ENCODE measurements around the gene POU4F1.

The POU4F1 gene

GRCh38 chr13:78598116-78598781 lies 5.1 kb downstream of the POU4F1 start:
- H3K27me3 ChIP-seq (ENCODE audit: control insufficient read depth, low read length) = peaks cover 20% of the 10 kb centered on the region
- no peak overlapping the region for H3K27ac ChIP-seq (ENCODE audit: low read depth, low read length)
- H3K4me1 ChIP-seq (ENCODE audit: control insufficient read depth, low read length) = no peaks in the 10 kb centered on the region
- no peak overlapping the region for H3K4me2 ChIP-seq (ENCODE audit: low read length)
- no peak overlapping the region for H3K4me3 ChIP-seq (ENCODE audit: low read length)
- no peaks in the 10 kb centered on the region for H3K36me3 ChIP-seq (ENCODE audit: control insufficient read depth, low read length)
- no peaks in the 10 kb centered on the region for H3K79me2 ChIP-seq (ENCODE audit: control insufficient read depth, low read length)
- TF ChIP-seq CTCF (IDR thresholded peaks at IDR 0.05; ENCODE audit: low read depth, low read length, poor library complexity, severe bottlenecking) (no peak), EZH2phosphoT487 (IDR thresholded peaks at IDR 0.05; ENCODE audit: borderline replicate concordance, low read length) (no peak)
- H4K20me1 ChIP-seq (ENCODE audit: control insufficient read depth, insufficient read depth, low read depth, low read length) = no peaks in the 10 kb centered on the region
- H3K9me3 ChIP-seq (ENCODE audit: control insufficient read depth, insufficient read depth, low read length) = peaks cover 3% of the 10 kb centered on the region; the same call in 1 of the 2 replicates
- no peaks in the 10 kb centered on the region for H3F3A ChIP-seq (ENCODE audit: control insufficient read depth, insufficient read depth)
- H3K9me2 ChIP-seq (replicated peaks; ENCODE audit: control insufficient read depth, low read length) = no peaks in the 10 kb centered on the region

GRCh38 chr13:78597602-78597932 lies 5.8 kb downstream of the POU4F1 start:
- Histone ChIP-seq H4K20me1 (ENCODE audit: control insufficient read depth, insufficient read depth, low read depth, low read length) (no peaks in the 10 kb centered on the region), H3K36me3 (ENCODE audit: control insufficient read depth, low read length) (no peaks in the 10 kb centered on the region), H3F3A (ENCODE audit: control insufficient read depth, insufficient read depth) (no peaks in the 10 kb centered on the region), H3K4me3 (ENCODE audit: low read length) (no peak overlapping the region), H3K27ac (ENCODE audit: low read depth, low read length) (no peak overlapping the region), H3K27me3 (ENCODE audit: control insufficient read depth, low read length) (peaks cover 20% of the 10 kb centered on the region), H3K4me2 (ENCODE audit: low read length) (no peak overlapping the region), H3K79me2 (ENCODE audit: control insufficient read depth, low read length) (no peaks in the 10 kb centered on the region), H3K4me1 (ENCODE audit: control insufficient read depth, low read length) (no peaks in the 10 kb centered on the region), H3K9me3 (ENCODE audit: control insufficient read depth, insufficient read depth, low read length) (peaks cover 3% of the 10 kb centered on the region; the same call in 1 of the 2 replicates), H3K9me2 (replicated peaks; ENCODE audit: control insufficient read depth, low read length) (no peaks in the 10 kb centered on the region)
- no peak for TF ChIP-seq EZH2phosphoT487 (IDR thresholded peaks at IDR 0.05; ENCODE audit: borderline replicate concordance, low read length)
- no peak for TF ChIP-seq CTCF (IDR thresholded peaks at IDR 0.05; ENCODE audit: low read depth, low read length, poor library complexity, severe bottlenecking)

- Histone ChIP-seq H4K20me1 (ENCODE audit: control insufficient read depth, insufficient read depth, low read depth, low read length) (no peaks in the 10 kb centered on the region), H3K36me3 (ENCODE audit: control insufficient read depth, low read length) (no peaks in the 10 kb centered on the region), H3K9me2 (replicated peaks; ENCODE audit: control insufficient read depth, low read length) (no peaks in the 10 kb centered on the region), H3K79me2 (ENCODE audit: control insufficient read depth, low read length) (no peaks in the 10 kb centered on the region), H3K4me1 (ENCODE audit: control insufficient read depth, low read length) (no peaks in the 10 kb centered on the region), H3K4me2 (ENCODE audit: low read length) (no peak overlapping the region), H3K27ac (ENCODE audit: low read depth, low read length) (no peak overlapping the region), H3K9me3 (ENCODE audit: control insufficient read depth, insufficient read depth, low read length) (peaks cover 3% of the 10 kb centered on the region; the same call in 1 of the 2 replicates), H3K4me3 (ENCODE audit: low read length) (no peak overlapping the region), H3K27me3 (ENCODE audit: control insufficient read depth, low read length) (peaks cover 20% of the 10 kb centered on the region), H3F3A (ENCODE audit: control insufficient read depth, insufficient read depth) (no peaks in the 10 kb centered on the region)
- TF ChIP-seq EZH2phosphoT487 (IDR thresholded peaks at IDR 0.05; ENCODE audit: borderline replicate concordance, low read length) = no peak
- TF ChIP-seq CTCF (IDR thresholded peaks at IDR 0.05; ENCODE audit: low read depth, low read length, poor library complexity, severe bottlenecking) = no peak
Measured at GRCh38 chr13:78596736-78597601, 6.4 kb downstream of the POU4F1 start.
